ENCODE results near the gene OR2B3.
"Not testable (repeated sequence)": the region's sequence is repeated elsewhere in the genome, so short reads cannot be mapped to it uniquely, and the experiment has no call there.

The OR2B3 gene, protein sequence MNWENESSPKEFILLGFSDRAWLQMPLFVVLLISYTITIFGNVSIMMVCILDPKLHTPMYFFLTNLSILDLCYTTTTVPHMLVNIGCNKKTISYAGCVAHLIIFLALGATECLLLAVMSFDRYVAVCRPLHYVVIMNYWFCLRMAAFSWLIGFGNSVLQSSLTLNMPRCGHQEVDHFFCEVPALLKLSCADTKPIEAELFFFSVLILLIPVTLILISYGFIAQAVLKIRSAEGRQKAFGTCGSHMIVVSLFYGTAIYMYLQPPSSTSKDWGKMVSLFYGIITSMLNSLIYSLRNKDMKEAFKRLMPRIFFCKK

GRCh38 chr6:29087213-29087612, at the start of gene OR2B3:
Gene OR2B3 (minus strand): TSS chr6:29087313. CDS start chr6:29087248, 65 bp downstream.
- DNase-seq (ENCODE audit: insufficient read length, low spot score) (no peak), FAIRE-seq (no peak)

DNA sequence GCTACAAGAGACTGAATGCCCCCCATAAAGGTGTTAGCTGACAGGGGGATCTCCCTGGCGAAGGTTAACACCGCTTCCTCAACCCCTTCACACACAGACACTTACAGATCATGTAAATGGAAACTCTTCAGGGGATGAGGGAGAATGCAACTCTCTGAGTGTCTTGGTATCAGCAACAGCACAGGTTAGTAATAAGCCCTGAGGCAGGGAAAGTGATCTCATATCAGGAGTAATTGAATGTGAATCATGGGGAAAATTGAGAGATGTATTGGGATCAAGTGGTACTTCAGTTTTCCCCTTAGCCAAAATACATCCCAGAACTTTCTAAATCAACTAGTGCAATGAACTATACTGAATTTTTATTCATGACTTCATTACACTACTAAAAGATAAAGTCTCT, 44.6 kb upstream of the OR2B3 start:
- FAIRE-seq (no peak), DNase-seq (ENCODE audit: insufficient read length, low spot score) (no peak)

DNA sequence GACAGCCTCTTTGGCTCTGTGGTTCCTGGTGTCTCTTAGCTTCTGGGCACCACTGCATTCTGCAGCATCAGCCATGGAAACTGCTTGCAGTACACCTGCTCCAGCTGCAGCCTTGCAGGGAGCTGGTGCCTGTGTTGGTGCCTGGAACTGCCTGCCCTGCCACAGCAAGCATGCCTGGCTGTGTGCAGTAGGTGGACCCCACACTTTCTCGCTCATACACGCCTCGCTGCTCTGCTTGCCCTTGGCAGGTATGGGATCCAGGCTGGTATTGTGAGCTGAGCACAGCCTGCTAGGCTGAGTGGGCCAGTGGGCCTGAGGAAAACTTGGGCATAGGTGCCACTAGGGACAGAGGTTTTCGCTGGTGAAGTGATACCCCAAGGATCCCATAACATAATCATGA, 43.5 kb upstream of the OR2B3 start:
- DNase-seq (ENCODE audit: insufficient read length, low spot score) = no peak
- FAIRE-seq = no peak

- no peak for FAIRE-seq
Measured at GRCh38 chr6:29129326-29130012, 42.4 kb upstream of the OR2B3 start.

GRCh38 chr6:29114964-29115363, 27.9 kb upstream of the OR2B3 start:
- DNase-seq (ENCODE audit: insufficient read length, low spot score); FAIRE-seq: not testable (repeated sequence)

More at GRCh38 chr6:29129326-29130012, 42.4 kb upstream of the OR2B3 start:
- DNase-seq (ENCODE audit: insufficient read length, low spot score) = no peak

- DNase-seq (ENCODE audit: insufficient read length, low spot score) (no peak), FAIRE-seq (no peak)
Measured at GRCh38 chr6:29112135-29112534, 25.0 kb upstream of the OR2B3 start.

DNA sequence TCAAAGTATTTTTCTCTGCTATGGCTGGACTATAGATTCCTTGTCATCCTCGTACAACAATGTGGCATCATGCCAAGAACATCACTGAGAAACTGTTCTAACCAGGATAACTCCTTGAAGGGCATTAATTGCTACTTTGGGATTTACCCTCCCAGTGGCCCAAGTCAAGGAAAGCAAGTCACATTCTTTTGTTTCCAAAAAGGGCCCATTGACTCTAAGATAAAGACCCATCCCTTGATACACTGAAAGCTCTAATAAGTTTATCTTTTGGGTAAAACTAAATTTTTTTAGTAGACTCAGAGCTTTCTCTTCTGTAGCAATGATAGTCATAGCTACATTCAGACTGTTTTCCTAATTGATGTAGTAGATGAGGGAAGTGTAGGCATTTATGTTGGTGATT, 20.6 kb upstream of the OR2B3 start, which contains the start of gene OR2J3:
TSS of gene OR2J3 (plus strand) at position 301 of the 400 bp plus-strand sequence. CDS start 3,833 bp downstream, outside the sequence.
- no peak for DNase-seq (ENCODE audit: insufficient read length, low spot score)
- no peak for FAIRE-seq

GRCh38 chr6:29099190-29099589, 12.1 kb upstream of the OR2B3 start, which contains the start of gene OR2J1:
Gene OR2J1 (plus strand): TSS chr6:29099490. CDS start chr6:29100943, 1,453 bp downstream.
- no peak for FAIRE-seq
- no peak for DNase-seq (ENCODE audit: insufficient read length, low spot score)

DNA sequence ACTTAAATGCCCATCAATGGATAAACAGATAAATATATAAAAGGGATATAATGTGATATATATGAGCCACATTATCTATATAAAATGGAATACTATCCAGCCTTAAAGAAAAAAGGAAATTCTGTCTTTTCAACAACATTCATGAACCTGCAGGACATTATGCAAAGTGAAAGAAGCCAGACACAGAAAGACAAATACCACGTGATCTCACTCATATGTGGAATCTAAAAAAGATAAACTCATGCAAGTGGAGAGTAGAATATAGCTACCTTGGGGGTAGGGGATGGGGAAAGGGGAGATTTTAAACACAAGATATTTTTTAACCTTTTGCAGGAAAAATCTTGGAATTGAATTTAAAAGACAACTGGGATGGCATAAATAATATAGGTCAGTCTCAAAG, 10.7 kb upstream of the OR2B3 start:
- DNase-seq (ENCODE audit: insufficient read length, low spot score) (no peak), FAIRE-seq (no peak)

GRCh38 chr6:29092957-29093356, 5.8 kb upstream of the OR2B3 start:
- FAIRE-seq (no peak), DNase-seq (ENCODE audit: insufficient read length, low spot score) (no peak)

GRCh38 chr6:29082457-29082856, 4.7 kb downstream of the OR2B3 start:
- DNase-seq (ENCODE audit: insufficient read length, low spot score) (no peak), FAIRE-seq (no peak)

DNA sequence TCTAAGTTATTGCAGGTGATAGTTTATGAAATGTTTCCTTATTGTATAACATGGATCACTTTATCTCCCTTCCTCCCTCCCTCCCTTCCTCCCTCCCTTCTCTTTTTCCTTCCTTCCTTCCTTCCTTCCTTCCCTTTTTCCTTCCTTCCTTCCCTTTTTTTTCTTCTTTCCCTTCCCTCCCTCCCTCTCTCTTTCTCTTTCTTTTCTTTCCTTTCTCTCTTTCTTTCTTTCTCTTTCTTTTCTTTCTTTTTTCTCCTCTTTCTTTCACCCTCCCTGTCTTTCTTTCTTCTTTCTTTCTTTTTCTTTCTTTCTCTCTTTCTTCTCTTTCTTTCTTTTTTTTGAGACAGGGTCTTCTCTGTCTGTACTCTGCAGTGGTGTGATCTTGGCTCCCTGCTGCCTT, 5.8 kb downstream of the OR2B3 start:
- no peak for FAIRE-seq
- no peak for DNase-seq (ENCODE audit: insufficient read length, low spot score)

GRCh38 chr6:29079203-29079602, 7.9 kb downstream of the OR2B3 start:
- no peak for FAIRE-seq
- DNase-seq (ENCODE audit: insufficient read length, low spot score) = no peak

- FAIRE-seq (peak; percentile 94), DNase-seq (ENCODE audit: insufficient read length, low spot score) (peak; percentile 41)
Measured at GRCh38 chr6:29071831-29072723, 15.0 kb downstream of the OR2B3 start.

DNA sequence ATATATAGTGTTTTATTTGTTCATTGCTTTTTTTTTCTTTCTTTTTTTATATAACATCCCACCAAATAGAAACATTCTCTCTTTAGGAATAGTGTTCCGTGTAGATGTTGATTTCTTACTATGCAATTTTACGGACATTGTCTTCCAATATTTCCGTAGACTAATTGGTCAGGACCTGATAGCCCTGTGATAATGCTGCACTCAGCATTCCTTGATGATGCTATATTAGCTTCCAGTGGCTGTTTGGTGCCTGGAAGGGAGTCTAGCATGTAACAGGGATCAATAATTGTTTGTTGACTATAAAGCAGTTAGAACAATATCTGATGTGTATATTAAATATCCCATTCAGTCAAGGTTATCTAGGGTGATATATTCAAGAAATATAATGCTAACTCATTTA, 35.4 kb downstream of the OR2B3 start:
- FAIRE-seq = no peak
- DNase-seq (ENCODE audit: insufficient read length, low spot score) = no peak

DNA sequence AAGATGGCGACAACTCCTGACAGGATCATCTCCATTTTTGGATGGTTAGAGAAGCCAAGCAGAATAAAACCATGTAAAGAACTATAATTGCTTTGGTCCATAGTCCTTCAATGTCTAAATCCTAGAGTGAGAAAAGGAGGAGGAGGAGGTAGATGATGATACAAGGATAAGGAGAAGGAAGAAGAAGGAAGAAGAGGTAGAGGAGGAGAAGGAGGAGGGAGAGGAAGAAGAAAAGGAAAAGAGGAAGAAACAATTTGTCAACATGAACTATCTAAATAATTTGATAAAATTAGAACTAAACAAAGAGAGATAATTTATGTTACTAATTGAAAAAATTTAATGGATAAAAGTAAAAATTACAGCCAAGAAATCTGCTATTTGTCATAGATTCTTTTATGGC, 42.0 kb downstream of the OR2B3 start, which contains the start of gene OR2W1:
TSS of gene OR2W1 (minus strand) at position 101 of the 400 bp plus-strand sequence. CDS start at position 101, 0 bp downstream.
- DNase-seq (ENCODE audit: insufficient read length, low spot score) = no peak
- no peak for FAIRE-seq
